Fibroblast of the conjunctiva (primary cell): ENCODE results near the gene CNN2.

Experiments used
- DNase-seq: peaks from one replicate; pipeline ENCODE4 v3.0.0-alpha.2; 2010; ENCODE audit warnings: low read depth

Gene CNN2

GRCh38 chr19:1049106-1049505 is 22.7 kb downstream of the CNN2 start:
- DNase-seq: no peak

GRCh38 chr19:1049800-1050199 is 23.4 kb downstream of the CNN2 start:
- no peak for DNase-seq

- no peak for DNase-seq
Observed at GRCh38 chr19:1050989-1051788, 24.8 kb downstream of the CNN2 start.

- DNase-seq: no peak
Observed at GRCh38 chr19:1051791-1052190, 25.4 kb downstream of the CNN2 start.

GRCh38 chr19:1052349-1052975 is 26.1 kb downstream of the CNN2 start:
- no peak for DNase-seq

GRCh38 chr19:1053176-1054101 is 27.0 kb downstream of the CNN2 start:
- DNase-seq: no peak

- no peak for DNase-seq
Observed at GRCh38 chr19:1054102-1055027, 28.0 kb downstream of the CNN2 start.

- no peak for DNase-seq
Observed at GRCh38 chr19:1055028-1055425, 28.6 kb downstream of the CNN2 start.

GRCh38 chr19:1055886-1056620 is 29.6 kb downstream of the CNN2 start:
- no peak for DNase-seq

GRCh38 chr19:1057176-1057855 is 30.9 kb downstream of the CNN2 start:
- DNase-seq: no peak

GRCh38 chr19:1058112-1058511 is 31.7 kb downstream of the CNN2 start:
- no peak for DNase-seq

- no peak for DNase-seq
Observed at GRCh38 chr19:1060689-1061088, 34.3 kb downstream of the CNN2 start.

GRCh38 chr19:1061987-1062386 is 35.6 kb downstream of the CNN2 start:
- no peak for DNase-seq

- DNase-seq: no peak
Observed at GRCh38 chr19:1062387-1063029, 36.1 kb downstream of the CNN2 start.

- DNase-seq: no peak
Observed at GRCh38 chr19:1063030-1063908, 36.9 kb downstream of the CNN2 start.

GRCh38 chr19:1063909-1064660 is 37.7 kb downstream of the CNN2 start:
- DNase-seq: no peak

- no peak for DNase-seq
Observed at GRCh38 chr19:1064661-1065605, 38.5 kb downstream of the CNN2 start.
